Cardiac muscle cell (in vitro differentiated cells and primary cell): ENCODE measurements around the gene ISOC2. TPM values are rescaled to one million over a fixed set of nuclear protein-coding genes. Genes with fewer than 3 reads are reported as not detected.

Experiments
- DNase-seq, 2 donors: peaks; one replicate each; pipeline versions ENCODE4 v3.0.0 to v3.0.0-alpha.2; 2010 to 2017; ENCODE audit warnings: low read depth in 1 of 2, low spot score in 1 of 2
- H3K27ac ChIP-seq: fragments of 200-600 bp; sonication (generic); 2 replicates; pipeline ENCODE4 v1.5.1; 2016
- H3K27me3 ChIP-seq: fragments of 200-600 bp; sonication (generic); 2 replicates; pipeline ENCODE4 v1.6.0; 2016; ENCODE audit warnings: control low read depth
- H3K36me3 ChIP-seq: fragments of 200-600 bp; sonication (generic); 2 replicates; pipeline ENCODE4 v1.5.1; 2016; ENCODE audit warnings: control low read depth
- H3K4me1 ChIP-seq: fragments of 200-600 bp; sonication (generic); 2 replicates; pipeline ENCODE4 v1.8.1; 2017; ENCODE audit warnings: low read depth, mild to moderate bottlenecking, mixed run types
- H3K4me3 ChIP-seq: fragments of 200-600 bp; sonication (generic); 2 replicates; pipeline ENCODE4 v1.5.1; 2016; ENCODE audit warnings: mild to moderate bottlenecking
- H3K9me3 ChIP-seq: fragments of 200-600 bp; sonication (generic); 2 replicates; pipeline ENCODE4 v1.5.1; 2017; ENCODE audit warnings: low read depth, mild to moderate bottlenecking, control low read depth
- CTCF ChIP-seq: IDR thresholded peaks from 2 replicates; pipeline ENCODE4 v1.5.1; 2012; ENCODE audit warnings: low read depth, mild to moderate bottlenecking, low read length
- polyA plus RNA-seq: library from polyadenylated mRNA; unstranded; fragments of >200 nt; fragmentation: Nextera tagmentation; extraction: Ambion mirVana; gene quantifications from 2 replicates; pipeline ENCODE4 v1.2.1, GENCODE V29; 2016
- total RNA-seq: library from RNA; depleted of rRNA; stranded (reverse); fragments of >200 nt; gene quantifications from 2 replicates; pipeline ENCODE4 v1.2.3, GENCODE V29; 2016

ISOC2 gene
- total and polyA plus RNA-seq, 2 experiments from 2014 or later: 89.7 to 99.4 TPM

- TF ChIP-seq CTCF: no peak
- Histone ChIP-seq H3K27me3 (peaks cover 5% of the 10 kb centered on the region), H3K4me1 (no peaks in the 10 kb centered on the region), H3K36me3 (no peaks in the 10 kb centered on the region), H3K4me3 (no peak overlapping the region), H3K9me3 (no peaks in the 10 kb centered on the region), H3K27ac (no peak overlapping the region)
- no peak for DNase-seq
These were observed 28.1 kb downstream of the ISOC2 start for GRCh38 chr19:55433292-55433691.

- H3K27me3 ChIP-seq: no peaks in the 10 kb centered on the region
- no peak for DNase-seq
- no peak overlapping the region for H3K4me3 ChIP-seq
- H3K4me1 ChIP-seq: no peaks in the 10 kb centered on the region
- H3K36me3 ChIP-seq: no peaks in the 10 kb centered on the region
- no peak for TF ChIP-seq CTCF
- H3K9me3 ChIP-seq: no peaks in the 10 kb centered on the region
- H3K27ac ChIP-seq: no peak overlapping the region
These were observed 29.0 kb downstream of the ISOC2 start for GRCh38 chr19:55432241-55432959.

- no peak for TF ChIP-seq CTCF
- Histone ChIP-seq H3K4me3 (no peak overlapping the region), H3K4me1 (no peaks in the 10 kb centered on the region), H3K27ac (no peak overlapping the region), H3K9me3 (no peaks in the 10 kb centered on the region), H3K27me3 (no peaks in the 10 kb centered on the region), H3K36me3 (no peaks in the 10 kb centered on the region)
- no peak for DNase-seq
These were observed 30.3 kb downstream of the ISOC2 start for GRCh38 chr19:55431183-55431582.

GRCh38 chr19:55426042-55426441, 35.4 kb downstream of the ISOC2 start:
- H3K27ac ChIP-seq: no peak overlapping the region
- no peaks in the 10 kb centered on the region for H3K4me1 ChIP-seq
- no peak overlapping the region for H3K4me3 ChIP-seq
- H3K9me3 ChIP-seq: no peaks in the 10 kb centered on the region
- TF ChIP-seq CTCF: no peak
- H3K36me3 ChIP-seq: no peaks in the 10 kb centered on the region
- no peaks in the 10 kb centered on the region for H3K27me3 ChIP-seq
- DNase-seq: no peak

GRCh38 chr19:55424518-55424917, 36.9 kb downstream of the ISOC2 start:
- TF ChIP-seq CTCF: no peak
- no peaks in the 10 kb centered on the region for H3K4me1 ChIP-seq

More at GRCh38 chr19:55424518-55424917, 36.9 kb downstream of the ISOC2 start:
- no peaks in the 10 kb centered on the region for H3K36me3 ChIP-seq
- H3K27me3 ChIP-seq: peaks cover 6% of the 10 kb centered on the region
- no peak overlapping the region for H3K4me3 ChIP-seq
- DNase-seq: no peak
- H3K27ac ChIP-seq: no peak overlapping the region
- no peaks in the 10 kb centered on the region for H3K9me3 ChIP-seq
